Smooth muscle cell (in vitro differentiated cells): ENCODE results near the gene TMEM151B. TPM values are rescaled to one million over a fixed set of nuclear protein-coding genes. Genes with fewer than 3 reads are reported as not detected.
A peak's percentile ranks its signal among the peaks of the same experiment; 100 is the strongest.

ENCODE experiments used
- DNase-seq: peaks from one replicate; lab custom pipeline; 2025; ENCODE audit not compliant: unreplicated experiment; lab: John Stamatoyannopoulos, UW
- H2AFZ ChIP-seq: fragments of 200-600 bp; sonication (generic); 2 replicates; pipeline ENCODE4 v1.6.0; 2016; ENCODE audit warnings: antibody characterized with exemption, low read depth, mild to moderate bottlenecking
- H3F3A ChIP-seq: fragments of 200-600 bp; sonication (generic); 2 replicates; pipeline ENCODE4 v1.6.0; 2017; ENCODE audit warnings: antibody characterized with exemption, low read depth
- H3K27ac ChIP-seq: fragments of 200-600 bp; sonication (generic); 2 replicates; pipeline ENCODE4 v1.5.1; 2016; ENCODE audit warnings: low read depth, mild to moderate bottlenecking
- H3K27me3 ChIP-seq: fragments of 200-600 bp; sonication (generic); 2 replicates; pipeline ENCODE4 v1.6.1; 2016; ENCODE audit warnings: low read depth, mild to moderate bottlenecking
- H3K36me3 ChIP-seq: fragments of 200-600 bp; sonication (generic); 2 replicates; pipeline ENCODE4 v1.5.1; 2016; ENCODE audit warnings: low read depth
- H3K4me1 ChIP-seq: fragments of 200-600 bp; sonication (generic); 2 replicates; pipeline ENCODE4 v1.5.1; 2016; ENCODE audit warnings: low read depth
- H3K4me2 ChIP-seq: fragments of 200-600 bp; sonication (generic); 2 replicates; pipeline ENCODE4 v1.6.0; 2016; ENCODE audit warnings: mild to moderate bottlenecking
- H3K4me3 ChIP-seq: fragments of 200-600 bp; sonication (generic); 2 replicates; pipeline ENCODE4 v1.5.1; 2016; ENCODE audit warnings: mild to moderate bottlenecking
- H3K79me2 ChIP-seq: fragments of 200-600 bp; sonication (generic); 2 replicates; pipeline ENCODE4 v1.6.0; 2016; ENCODE audit warnings: low read depth, mild to moderate bottlenecking
- H3K9ac ChIP-seq: fragments of 200-600 bp; sonication (generic); 2 replicates; pipeline ENCODE4 v1.6.0; 2016; ENCODE audit warnings: low read depth
- H3K9me3 ChIP-seq: fragments of 200-600 bp; sonication (generic); replicated peaks from 2 replicates; pipeline ENCODE4 v1.5.1; 2016; ENCODE audit warnings: low read depth
- H4K20me1 ChIP-seq: fragments of 200-600 bp; sonication (generic); 2 replicates; pipeline ENCODE4 v1.6.0; 2016; ENCODE audit warnings: low read depth
- WGBS: methylation state at CpG from one replicate; pipeline ENCODE4 v1.1.7; 2016; ENCODE audit warnings: low lambda C conversion rate; 5-methylcytosine and 5-hydroxymethylcytosine counted together
- polyA plus RNA-seq: library from polyadenylated mRNA; unstranded; fragments of >200 nt; fragmentation: Nextera tagmentation; extraction: Ambion mirVana; gene quantifications from 2 replicates; pipeline ENCODE4 v1.2.1, GENCODE V29; 2016
- total RNA-seq: library from RNA; depleted of rRNA; stranded (reverse); fragments of >200 nt; gene quantifications from 2 replicates; pipeline ENCODE4 v1.2.3, GENCODE V29; 2014
- TF ChIP-seq, protein P1 (sequence below): fragments of 200-600 bp; sonication (generic); IDR thresholded peaks from 2 replicates; pipeline ENCODE4 v1.5.1; 2017; ENCODE audit warnings: borderline replicate concordance, mild to moderate bottlenecking, antibody characterized with exemption; ENCODE audit not compliant: insufficient read depth, poor library complexity, severe bottlenecking

TMEM151B gene
- total and polyA plus RNA-seq, 2 experiments from 2014 or later: not detected

DNA sequence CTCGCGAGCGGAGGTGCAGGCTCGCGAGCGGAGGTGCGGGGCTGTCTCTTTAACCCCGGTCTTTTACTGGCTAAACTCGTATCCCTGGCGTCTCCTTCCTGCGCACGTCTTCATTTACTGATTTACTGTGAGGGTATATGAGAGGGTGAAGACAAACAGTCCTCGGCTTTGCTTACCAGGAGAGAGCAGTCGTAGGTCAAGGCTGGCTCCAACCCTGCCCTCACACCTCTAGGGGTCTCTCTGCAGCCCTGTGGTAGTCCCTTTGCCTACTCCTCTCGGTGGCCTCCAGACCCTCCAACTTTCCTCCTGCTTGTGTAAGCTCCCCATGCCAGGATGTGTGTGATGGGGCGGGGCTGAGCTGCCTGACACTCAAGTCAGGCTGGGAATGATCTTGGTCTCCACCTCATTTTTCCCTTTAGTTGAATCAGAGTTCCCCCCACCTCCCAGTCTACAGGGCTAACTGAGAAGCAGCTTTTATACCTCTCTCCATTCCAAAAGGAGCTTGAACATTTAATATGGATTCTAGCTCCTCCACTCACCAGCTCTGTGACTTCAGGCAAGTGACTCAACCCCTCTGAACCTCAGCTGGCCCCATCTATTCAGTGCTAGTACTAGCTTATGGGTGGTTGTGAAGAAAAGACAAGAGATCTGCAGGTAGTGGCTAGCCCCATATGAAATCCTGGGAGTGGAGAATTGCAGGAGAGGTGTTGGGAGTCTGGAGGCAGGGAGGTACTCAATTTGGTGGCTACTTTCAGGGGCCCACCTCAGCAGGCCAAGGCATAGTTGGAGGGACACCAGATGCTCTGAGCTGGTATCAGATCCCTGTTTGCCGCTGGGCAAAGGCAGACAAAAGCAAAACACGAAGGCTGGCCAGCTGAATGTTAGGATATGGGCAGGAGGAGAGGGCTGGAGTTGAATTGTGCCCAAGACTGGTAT lies 46.0 kb upstream of the TMEM151B start:
- H3K79me2 ChIP-seq: no peaks in the 10 kb centered on the region
- TF ChIP-seq, protein P1, sequence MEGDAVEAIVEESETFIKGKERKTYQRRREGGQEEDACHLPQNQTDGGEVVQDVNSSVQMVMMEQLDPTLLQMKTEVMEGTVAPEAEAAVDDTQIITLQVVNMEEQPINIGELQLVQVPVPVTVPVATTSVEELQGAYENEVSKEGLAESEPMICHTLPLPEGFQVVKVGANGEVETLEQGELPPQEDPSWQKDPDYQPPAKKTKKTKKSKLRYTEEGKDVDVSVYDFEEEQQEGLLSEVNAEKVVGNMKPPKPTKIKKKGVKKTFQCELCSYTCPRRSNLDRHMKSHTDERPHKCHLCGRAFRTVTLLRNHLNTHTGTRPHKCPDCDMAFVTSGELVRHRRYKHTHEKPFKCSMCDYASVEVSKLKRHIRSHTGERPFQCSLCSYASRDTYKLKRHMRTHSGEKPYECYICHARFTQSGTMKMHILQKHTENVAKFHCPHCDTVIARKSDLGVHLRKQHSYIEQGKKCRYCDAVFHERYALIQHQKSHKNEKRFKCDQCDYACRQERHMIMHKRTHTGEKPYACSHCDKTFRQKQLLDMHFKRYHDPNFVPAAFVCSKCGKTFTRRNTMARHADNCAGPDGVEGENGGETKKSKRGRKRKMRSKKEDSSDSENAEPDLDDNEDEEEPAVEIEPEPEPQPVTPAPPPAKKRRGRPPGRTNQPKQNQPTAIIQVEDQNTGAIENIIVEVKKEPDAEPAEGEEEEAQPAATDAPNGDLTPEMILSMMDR: no peak
- H3K9ac ChIP-seq: no peak overlapping the region
- H3K4me3 ChIP-seq: peak overlapping the region; percentile 57
- H3K4me1 ChIP-seq: peaks cover 34% of the 10 kb centered on the region
- H3K27me3 ChIP-seq: no peaks in the 10 kb centered on the region
- H3K9me3 ChIP-seq: no peaks in the 10 kb centered on the region
- H2AFZ ChIP-seq: peak overlapping the region; percentile 63
- no peaks in the 10 kb centered on the region for H4K20me1 ChIP-seq
- peak overlapping the region; percentile 96 for H3K4me2 ChIP-seq
- WGBS: 12% methylated on average over 15 of the region's 18 CpGs
- no peak overlapping the region for H3K27ac ChIP-seq
- peaks cover 6% of the 10 kb centered on the region for H3F3A ChIP-seq
- DNase-seq: no peak
- no peaks in the 10 kb centered on the region for H3K36me3 ChIP-seq

DNA sequence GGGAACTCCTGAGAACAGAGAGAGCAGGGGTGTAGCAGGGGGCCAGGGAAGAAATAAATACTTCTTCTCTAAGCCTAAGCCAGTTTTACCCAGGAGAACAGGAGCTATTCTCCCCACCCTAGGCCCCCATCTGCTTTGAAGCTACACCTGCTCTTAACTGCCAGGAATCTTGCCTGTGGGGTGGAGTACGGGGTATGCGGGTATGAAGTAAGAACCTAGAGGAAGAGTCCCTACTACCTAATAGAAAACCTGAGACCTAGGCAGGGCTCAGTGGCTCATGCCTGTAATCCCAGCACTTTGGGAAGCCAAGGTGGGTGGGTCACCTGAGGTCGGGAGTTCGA lies 45.3 kb upstream of the TMEM151B start:
- no peak overlapping the region for H3K4me3 ChIP-seq
- TF ChIP-seq, protein P1: no peak
- H3K4me1 ChIP-seq: peaks cover 34% of the 10 kb centered on the region
- no peak overlapping the region for H2AFZ ChIP-seq
- no peak overlapping the region for H3K27ac ChIP-seq
- H3F3A ChIP-seq: peaks cover 6% of the 10 kb centered on the region
- DNase-seq: no peak
- no peaks in the 10 kb centered on the region for H4K20me1 ChIP-seq
- no peak overlapping the region for H3K4me2 ChIP-seq
- no peaks in the 10 kb centered on the region for H3K9me3 ChIP-seq
- no peaks in the 10 kb centered on the region for H3K36me3 ChIP-seq
- no peaks in the 10 kb centered on the region for H3K79me2 ChIP-seq
- WGBS: 91% methylated on average over 4 of the region's 4 CpGs
- H3K27me3 ChIP-seq: no peaks in the 10 kb centered on the region
- no peak overlapping the region for H3K9ac ChIP-seq

DNA sequence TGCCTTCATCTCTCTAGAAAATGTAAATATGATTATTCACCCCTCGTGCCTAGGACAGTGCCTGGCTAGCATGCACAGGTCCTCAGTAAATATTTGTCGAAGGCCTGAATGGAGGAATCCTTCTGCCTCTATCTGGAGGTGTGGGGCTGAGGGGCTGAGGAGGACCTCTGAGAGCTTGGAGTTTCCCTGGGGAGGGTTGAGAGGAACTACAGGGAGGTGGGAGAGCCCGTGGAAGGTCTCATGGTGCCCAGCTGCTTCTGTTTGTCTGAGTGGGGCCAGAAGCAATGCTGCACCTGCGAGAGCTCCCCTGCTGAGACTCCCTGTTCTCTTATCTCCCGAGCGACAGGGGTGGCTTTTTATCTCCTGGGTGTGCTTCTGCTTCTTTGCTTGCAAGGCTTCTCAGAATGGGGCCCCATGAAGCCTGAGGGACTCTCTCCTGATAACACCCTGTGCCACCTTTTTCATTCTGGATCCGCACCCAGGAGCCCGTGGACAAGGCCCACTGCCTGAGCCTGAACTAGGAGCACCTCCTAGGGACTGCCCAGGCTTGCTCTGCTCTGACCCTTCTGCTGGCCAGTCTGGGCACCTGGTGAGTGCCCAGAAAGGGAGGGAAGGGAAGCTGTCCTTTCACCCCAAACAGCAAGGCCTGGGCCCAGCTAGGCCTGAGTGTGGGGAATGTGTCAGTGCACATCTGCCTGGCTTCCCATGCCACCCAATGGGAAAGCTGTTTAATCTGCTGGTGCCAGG lies 44.5 kb upstream of the TMEM151B start:
- no peaks in the 10 kb centered on the region for H3K79me2 ChIP-seq
- H4K20me1 ChIP-seq: no peaks in the 10 kb centered on the region
- no peaks in the 10 kb centered on the region for H3K27me3 ChIP-seq
- TF ChIP-seq, protein P1: no peak
- DNase-seq: no peak
- H3K9me3 ChIP-seq: no peaks in the 10 kb centered on the region
- no peak overlapping the region for H3K9ac ChIP-seq
- no peak overlapping the region for H3K4me2 ChIP-seq
- H3F3A ChIP-seq: peaks cover 6% of the 10 kb centered on the region
- 92% methylated on average over 8 of the region's 8 CpGs for WGBS
- no peak overlapping the region for H3K27ac ChIP-seq
- H3K4me3 ChIP-seq: no peak overlapping the region
- H3K4me1 ChIP-seq: peaks cover 34% of the 10 kb centered on the region
- no peaks in the 10 kb centered on the region for H3K36me3 ChIP-seq
- H2AFZ ChIP-seq: no peak overlapping the region
